H9 (cell line): Measurements from ENCODE around the gene RNPEP. TPM values are rescaled to one million over a fixed set of nuclear protein-coding genes. Genes with fewer than 3 reads are reported as not detected.

Experiments used
- DNase-seq: peaks from one replicate; pipeline ENCODE4 v3.0.0-alpha.2; 2017
- H2AFZ ChIP-seq: one replicate; pipeline ENCODE4 v1.6.1; 2013; ENCODE audit warnings: mild to moderate bottlenecking, low read length, control low read depth, moderate library complexity
- H2AK5ac ChIP-seq: 2 replicates; pipeline ENCODE4 v1.6.1; 2013; ENCODE audit warnings: low read length, control low read depth, mixed read lengths; ENCODE audit not compliant: insufficient read length
- H2BK120ac ChIP-seq: one replicate; pipeline ENCODE4 v1.6.1; 2013; ENCODE audit warnings: low read depth, mild to moderate bottlenecking, low read length, control low read depth, inconsistent platforms; ENCODE audit not compliant: poor library complexity, severe bottlenecking
- H2BK12ac ChIP-seq: 2 replicates; pipeline ENCODE4 v1.6.1; 2013; ENCODE audit warnings: low read length, control low read depth, mixed read lengths, low read depth; ENCODE audit not compliant: insufficient read length
- H2BK15ac ChIP-seq: 2 replicates; pipeline ENCODE4 v1.6.1; 2013; ENCODE audit warnings: low read depth, low read length, control low read depth
- H2BK20ac ChIP-seq: one replicate; pipeline ENCODE4 v1.6.1; 2013; ENCODE audit warnings: low read depth, mild to moderate bottlenecking, low read length, control low read depth, inconsistent platforms; ENCODE audit not compliant: poor library complexity, severe bottlenecking
- H2BK5ac ChIP-seq: 2 replicates; pipeline ENCODE4 v1.6.1; 2013; ENCODE audit warnings: low read length, control low read depth, mixed read lengths; ENCODE audit not compliant: insufficient read length
- H3K14ac ChIP-seq: 2 replicates; pipeline ENCODE4 v1.6.1; 2013; ENCODE audit warnings: low read length, control low read depth; ENCODE audit not compliant: insufficient read depth
- H3K18ac ChIP-seq: 2 replicates; pipeline ENCODE4 v1.6.1; 2013; ENCODE audit warnings: low read depth, mild to moderate bottlenecking, mixed read lengths, low read length, control low read depth; ENCODE audit not compliant: insufficient read length
- H3K23ac ChIP-seq: 2 replicates; pipeline ENCODE4 v1.6.1; 2013; ENCODE audit warnings: low read length, control low read depth, mixed read lengths, low read depth; ENCODE audit not compliant: insufficient read length
- H3K23me2 ChIP-seq: 2 replicates; pipeline ENCODE4 v1.6.1; 2013; ENCODE audit warnings: low read depth, mild to moderate bottlenecking, mixed read lengths, low read length, control low read depth; ENCODE audit not compliant: insufficient read length, poor library complexity, severe bottlenecking
- H3K27ac ChIP-seq: 2 replicates; pipeline ENCODE4 v1.5.1; 2013; ENCODE audit warnings: low read length, control low read depth, mixed read lengths, low read depth; ENCODE audit not compliant: insufficient read length
- H3K27me3 ChIP-seq: 2 replicates; pipeline ENCODE4 v1.6.1; 2013; ENCODE audit warnings: low read length, control low read depth, inconsistent platforms; ENCODE audit not compliant: insufficient read depth
- H3K4ac ChIP-seq: 2 replicates; pipeline ENCODE4 v1.6.1; 2013; ENCODE audit warnings: low read depth, mild to moderate bottlenecking, control low read depth, inconsistent platforms, low read length, moderate library complexity
- H3K4me1 ChIP-seq: 2 replicates; pipeline ENCODE4 v1.6.1; 2013; ENCODE audit warnings: low read length, control low read depth, inconsistent platforms; ENCODE audit not compliant: insufficient read depth
- H3K4me2 ChIP-seq: 2 replicates; pipeline ENCODE4 v1.6.1; 2013; ENCODE audit warnings: low read length, control low read depth, mixed read lengths; ENCODE audit not compliant: insufficient read length, insufficient read depth
- H3K56ac ChIP-seq: 2 replicates; pipeline ENCODE4 v1.6.1; 2013; ENCODE audit warnings: low read depth, mild to moderate bottlenecking, mixed read lengths, low read length, control low read depth; ENCODE audit not compliant: insufficient read length
- H3K79me1 ChIP-seq: 2 replicates; pipeline ENCODE4 v1.6.1; 2013; ENCODE audit warnings: low read depth, mild to moderate bottlenecking, moderate library complexity, low read length, control low read depth, inconsistent platforms; ENCODE audit not compliant: insufficient read depth, poor library complexity, severe bottlenecking
- H3K79me2 ChIP-seq: 2 replicates; pipeline ENCODE4 v1.6.1; 2013; ENCODE audit warnings: low read length, control low read depth, inconsistent platforms; ENCODE audit not compliant: insufficient read depth
- H3K9ac ChIP-seq: 2 replicates; pipeline ENCODE4 v1.6.1; 2013; ENCODE audit warnings: low read length, control low read depth, mixed read lengths; ENCODE audit not compliant: insufficient read length; ENCODE audit errors: extremely low read depth
- H3K9me3 ChIP-seq: one replicate; pipeline ENCODE4 v1.6.1; 2013; ENCODE audit warnings: low read depth, low read length, inconsistent platforms; ENCODE audit not compliant: control insufficient read depth
- H3T11ph ChIP-seq: one replicate; pipeline ENCODE4 v1.6.1; 2013; ENCODE audit warnings: mild to moderate bottlenecking, low read length, control low read depth, inconsistent platforms
- H4K20me1 ChIP-seq: one replicate; pipeline ENCODE4 v1.6.1; 2013; ENCODE audit not compliant: control insufficient read depth, insufficient read length, insufficient read depth
- H4K5ac ChIP-seq: 2 replicates; pipeline ENCODE4 v1.6.1; 2013; ENCODE audit warnings: low read depth, mild to moderate bottlenecking, mixed read lengths, low read length, control low read depth; ENCODE audit not compliant: insufficient read length
- H4K8ac ChIP-seq: replicated peaks from 2 replicates; pipeline ENCODE4 v1.6.1; 2013; ENCODE audit warnings: low read length, control low read depth, mixed read lengths, low read depth; ENCODE audit not compliant: insufficient read length
- H4K91ac ChIP-seq: 2 replicates; pipeline ENCODE4 v1.6.1; 2013; ENCODE audit warnings: low read depth, mild to moderate bottlenecking, moderate library complexity, mixed read lengths, low read length, control low read depth; ENCODE audit not compliant: insufficient read length
- H3K27ac Mint-ChIP-seq, 3 experiments: 2 replicates in 2 of 3; 3 replicates in 1 of 3; pipeline ENCODE4 v1.8.0; 2020 to 2021; ENCODE audit warnings: mixed read lengths in 3 of 3, mild to moderate bottlenecking in 1 of 3, moderate library complexity in 1 of 3
- H3K27me3 Mint-ChIP-seq: 2 replicates; pipeline ENCODE4 v1.8.0; 2021; ENCODE audit warnings: low read depth, mild to moderate bottlenecking, moderate library complexity, mixed read lengths
- H3K36me3 Mint-ChIP-seq, 3 experiments: 2 replicates in 2 of 3; 3 replicates in 1 of 3; pipeline ENCODE4 v1.8.0; 2020 to 2021; ENCODE audit warnings: low read depth in 3 of 3, mixed read lengths in 3 of 3; ENCODE audit not compliant: insufficient read depth in 1 of 3
- H3K4me1 Mint-ChIP-seq, 2 experiments: 2 replicates each; pipeline ENCODE4 v1.8.0; 2020; ENCODE audit warnings: mixed read lengths in 2 of 2
- H3K4me3 Mint-ChIP-seq, 2 experiments: 2 replicates in 1 of 2; 3 replicates in 1 of 2; pipeline ENCODE4 v1.8.0; 2020 to 2021; ENCODE audit warnings: mild to moderate bottlenecking in 2 of 2, mixed read lengths in 2 of 2, moderate library complexity in 1 of 2
- H3K9me3 Mint-ChIP-seq, 2 experiments: 2 replicates in 1 of 2; 3 replicates in 1 of 2; pipeline ENCODE4 v1.8.0; 2020; ENCODE audit warnings: mild to moderate bottlenecking in 2 of 2, mixed read lengths in 2 of 2, moderate library complexity in 1 of 2
- CTCF ChIP-seq: fragments of 200-600 bp; sonication (generic); conservative IDR thresholded peaks from 3 replicates; pipeline ENCODE4 v1.8.0; 2021; ENCODE audit warnings: antibody characterized with exemption, mild to moderate bottlenecking
- WGBS: extraction: QIAGEN DNeasy Blood & Tissue Kit; methylation state at CpG from one replicate; pipeline ENCODE4 v1.1.7; 2013; ENCODE audit warnings: missing lambda C conversion rate, low lambda C conversion rate, mixed read lengths; ENCODE audit not compliant: insufficient read length; ENCODE audit errors: extremely low coverage; 5-methylcytosine and 5-hydroxymethylcytosine counted together
- total RNA-seq: library from RNA; stranded (reverse); gene quantifications from 2 replicates; pipeline ENCODE4 v1.2.1, GENCODE V29; 2021

RNPEP gene
- total RNA-seq, 1 experiment from 2014 or later, result 49.9 TPM

DNA sequence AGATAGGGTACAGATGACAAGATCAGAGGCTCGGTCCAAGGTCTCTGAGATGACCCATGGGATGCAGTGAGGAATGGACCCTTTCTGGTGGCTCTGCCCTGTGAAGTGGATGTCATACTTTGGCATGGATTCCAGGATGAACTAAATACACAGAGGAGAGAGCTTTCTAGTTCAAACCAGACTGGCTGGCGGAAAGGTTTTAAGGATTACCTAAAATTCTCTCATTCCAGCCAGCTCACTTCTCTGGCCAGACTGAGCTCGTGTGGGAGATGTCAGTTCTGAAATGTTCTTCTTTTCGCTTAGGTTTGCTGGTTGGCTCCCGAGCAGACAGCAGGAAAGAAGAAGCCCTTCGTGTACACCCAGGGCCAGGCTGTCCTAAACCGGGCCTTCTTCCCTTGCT is 6.2 kb downstream of the RNPEP start:
- no peak overlapping the region for H3K4me2 ChIP-seq
- no peak overlapping the region for H3K4me3 Mint-ChIP-seq
- peaks cover 20 to 58% (median 42%) of the 10 kb centered on the region in 3 experiments for H3K36me3 Mint-ChIP-seq
- H3K79me1 ChIP-seq, result peaks cover 3% of the 10 kb centered on the region
- H3T11ph ChIP-seq, result no peak overlapping the region
- no peaks in the 10 kb centered on the region; the same call in 1 of the 2 replicates for H3K4me1 ChIP-seq
- no peak overlapping the region for H2BK120ac ChIP-seq
- no peak overlapping the region for H4K5ac ChIP-seq
- no peak overlapping the region for H2BK20ac ChIP-seq
- no peak overlapping the region for H2AFZ ChIP-seq
- H3K14ac ChIP-seq, result no peak overlapping the region
- peaks cover 12% of the 10 kb centered on the region in 2 experiments for H3K4me1 Mint-ChIP-seq
- H4K8ac ChIP-seq, result no peak overlapping the region
- no peak overlapping the region for H3K4ac ChIP-seq
- no peaks in the 10 kb centered on the region for H3K27me3 Mint-ChIP-seq
- no peaks in the 10 kb centered on the region for H4K20me1 ChIP-seq
- no peaks in the 10 kb centered on the region; a peak in 1 of 5 replicates for H3K9me3 Mint-ChIP-seq
- H4K91ac ChIP-seq, result no peak overlapping the region
- no peak overlapping the region for H2AK5ac ChIP-seq
- no CpG with 5 or more reads among the region's 7 CpGs for WGBS
- DNase-seq, result no peak
- H3K23ac ChIP-seq, result no peak overlapping the region
- no peaks in the 10 kb centered on the region for H3K23me2 ChIP-seq
- H3K56ac ChIP-seq, result no peak overlapping the region
- no peak for TF ChIP-seq CTCF
- H3K27ac Mint-ChIP-seq, result no peak overlapping the region; a peak in 1 of 7 replicates
- peaks cover 7% of the 10 kb centered on the region; the same call in 1 of the 2 replicates for H3K79me2 ChIP-seq
- H2BK15ac ChIP-seq, result no peak overlapping the region
- H2BK5ac ChIP-seq, result no peak overlapping the region
- no peak overlapping the region for H2BK12ac ChIP-seq
- H3K9me3 ChIP-seq, result no peaks in the 10 kb centered on the region
- H3K18ac ChIP-seq, result no peak overlapping the region
- no peaks in the 10 kb centered on the region for H3K27me3 ChIP-seq
- no peak overlapping the region for H3K27ac ChIP-seq
- no peak overlapping the region for H3K9ac ChIP-seq
